H1 (cell line): ENCODE data around the gene PARM1. TPM values are rescaled to one million over a fixed set of nuclear protein-coding genes. Genes with fewer than 3 reads are reported as not detected.

Experiments
- ASH2L ChIP-seq: fragments of 200-600, 300-600 bp; sonication (generic); IDR thresholded peaks from one replicate; pipeline ENCODE4 v1.7.1; 2017; ENCODE audit warnings: low read length
- CHD7 ChIP-seq: fragments of 300-600 bp; sonication (generic); IDR thresholded peaks from 2 replicates; pipeline ENCODE4 v1.7.1; 2012; ENCODE audit warnings: low read length, moderate library complexity, mild to moderate bottlenecking, inconsistent platforms; ENCODE audit not compliant: insufficient replicate concordance
- EGR1 ChIP-seq: IDR thresholded peaks from 2 replicates; pipeline ENCODE4 v1.6.1; 2011; ENCODE audit warnings: low read depth, low read length, borderline replicate concordance
- FOSL1 ChIP-seq: IDR thresholded peaks from 2 replicates; pipeline ENCODE4 v1.6.1; 2011; ENCODE audit warnings: mild to moderate bottlenecking, low read depth, low read length, moderate library complexity; ENCODE audit not compliant: insufficient read depth
- HDAC2 ChIP-seq, 2 experiments: fragments of 300-600 bp in 1 of 2; sonication (generic) in 1 of 2; IDR thresholded peaks; 2 replicates each; pipeline ENCODE4 v1.6.1; 2011 to 2012; ENCODE audit warnings: low read depth in 2 of 2, low read length in 2 of 2, mild to moderate bottlenecking in 2 of 2, moderate library complexity in 2 of 2, borderline replicate concordance in 1 of 2, inconsistent platforms in 1 of 2
- KDM1A ChIP-seq: fragments of 200-600, 300-600 bp; sonication (generic); IDR thresholded peaks from 2 replicates; pipeline ENCODE4 v1.7.1; 2016; ENCODE audit warnings: mild to moderate bottlenecking, low read length, borderline replicate concordance
- RAD21 ChIP-seq, 2 experiments: IDR thresholded peaks in 1 of 2; conservative IDR thresholded peaks in 1 of 2; 2 replicates each; pipeline ENCODE4 v1.6.1; 2011; ENCODE audit warnings: low read depth in 2 of 2, low read length in 2 of 2, improper control_type of control experiment in 1 of 2, inconsistent platforms in 1 of 2, mild to moderate bottlenecking in 1 of 2, moderate library complexity in 1 of 2
- SIX5 ChIP-seq: IDR thresholded peaks from 2 replicates; pipeline ENCODE4 v1.6.1; 2011; ENCODE audit warnings: mild to moderate bottlenecking, low read depth, low read length
- polyA plus RNA-seq, 7 experiments: library from polyadenylated mRNA; depleted of rRNA in 3 of 7; stranded (reverse) in 5 of 7; unstranded in 2 of 7; fragments of >200 nt in 5 of 7; fragments of 200-250 nt in 2 of 7; gene quantifications; 1 replicate in 5 of 7; 2 replicates in 1 of 7; 4 replicates in 1 of 7; pipeline versions ENCODE4 v1.2.1 to v1.2.3, GENCODE V29; 2011 to 2013; ENCODE audit warnings: missing spikeins in 2 of 7, mixed read lengths in 2 of 7
- total RNA-seq: library from RNA; stranded (reverse); fragmentation: NEBNext Ultra II Directional; extraction: Animal tissue kit (Norgen Biotek cat#: 25700); gene quantifications from 2 replicates; pipeline ENCODE4 v1.2.1, GENCODE V29; 2021
- TF ChIP-seq, protein P1 (sequence below): IDR thresholded peaks from 2 replicates; pipeline ENCODE4 v1.6.1; 2012; ENCODE audit warnings: low read length, inconsistent platforms

PARM1 gene
- total and polyA plus RNA-seq, 2 of the 8 experiments (the other 6 are each of a cell fraction or from before 2014, with no cell fraction given) = 2.0 to 5.3 TPM

- no peak for TF ChIP-seq CHD7
- no peak for TF ChIP-seq HDAC2 (IDR thresholded peaks at IDR 0.05; ENCODE audit: borderline replicate concordance in 1 of 2, low read depth in 2 of 2, low read length in 2 of 2)
- no peak for TF ChIP-seq FOSL1
- TF ChIP-seq, protein P1, sequence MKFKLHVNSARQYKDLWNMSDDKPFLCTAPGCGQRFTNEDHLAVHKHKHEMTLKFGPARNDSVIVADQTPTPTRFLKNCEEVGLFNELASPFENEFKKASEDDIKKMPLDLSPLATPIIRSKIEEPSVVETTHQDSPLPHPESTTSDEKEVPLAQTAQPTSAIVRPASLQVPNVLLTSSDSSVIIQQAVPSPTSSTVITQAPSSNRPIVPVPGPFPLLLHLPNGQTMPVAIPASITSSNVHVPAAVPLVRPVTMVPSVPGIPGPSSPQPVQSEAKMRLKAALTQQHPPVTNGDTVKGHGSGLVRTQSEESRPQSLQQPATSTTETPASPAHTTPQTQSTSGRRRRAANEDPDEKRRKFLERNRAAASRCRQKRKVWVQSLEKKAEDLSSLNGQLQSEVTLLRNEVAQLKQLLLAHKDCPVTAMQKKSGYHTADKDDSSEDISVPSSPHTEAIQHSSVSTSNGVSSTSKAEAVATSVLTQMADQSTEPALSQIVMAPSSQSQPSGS = no peak
- no peak for TF ChIP-seq SIX5
- TF ChIP-seq ASH2L = no peak
- TF ChIP-seq EGR1 = no peak
- TF ChIP-seq KDM1A = no peak
- TF ChIP-seq RAD21 (IDR thresholded peaks at IDR 0.05 in 1 of 2, conservative IDR thresholded peaks at IDR 0.05 in 1 of 2; ENCODE audit: low read depth in 2 of 2, low read length in 2 of 2) = no peak
These were observed 6.9 kb upstream of the PARM1 start (continued) for GRCh38 chr4:74926007-74926406.
